GM20431 (cell line): ENCODE results near the gene KDM4C.

ENCODE experiments used
- in situ Hi-C: fragments of 300-500 bp; cut with MseI, MboI; formaldehyde crosslinking; loops from one replicate; pipeline ENCODE4 v1.15.0; 2020; ENCODE audit warnings: low sequenced_read_pairs; ENCODE audit not compliant: unreplicated experiment

KDM4C gene

DNA sequence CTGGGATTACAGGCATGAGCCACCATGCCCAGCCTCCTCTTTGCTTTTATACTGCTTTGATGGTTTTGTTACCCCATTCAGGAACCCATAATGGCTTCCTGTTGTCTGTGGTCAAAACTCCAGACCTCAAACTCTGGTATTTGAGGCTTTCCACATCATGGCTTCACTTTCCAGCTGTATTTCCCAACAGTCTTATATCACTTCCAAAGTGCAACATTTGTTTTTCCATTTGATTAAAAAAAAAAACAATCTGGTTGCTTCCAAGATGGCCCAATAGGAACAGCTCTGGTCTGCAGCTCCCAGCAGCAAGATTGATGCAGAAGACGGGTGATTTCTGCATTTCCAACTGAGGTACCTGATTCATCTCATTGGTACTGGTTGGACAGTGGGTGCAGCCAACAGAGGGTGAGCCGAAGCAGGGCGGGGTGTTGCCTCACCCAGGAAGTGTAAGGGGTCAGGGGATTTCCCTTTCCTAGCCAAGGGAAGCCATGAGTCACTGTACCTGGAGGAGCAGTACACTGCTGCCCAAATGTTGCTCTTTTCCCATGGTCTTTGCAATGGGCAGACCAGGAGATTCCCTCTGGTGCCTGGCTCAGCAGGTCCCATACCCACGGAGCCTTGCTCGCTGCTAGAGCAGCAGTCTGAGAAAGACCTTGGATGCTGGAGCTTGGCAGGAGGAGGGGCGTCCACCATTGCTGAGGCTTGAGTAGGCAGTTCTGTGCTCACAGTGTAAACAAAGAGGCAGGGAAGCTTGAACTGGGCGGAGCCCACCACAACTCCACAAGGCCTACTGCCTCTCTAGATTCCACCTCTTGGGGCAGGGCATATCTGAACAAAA is 458.4 kb downstream of the KDM4C start:
- in situ Hi-C loops = no loop called here

- in situ Hi-C loops = no loop called here
Observed at GRCh38 chr9:7223981-7224380, 466.2 kb downstream of the KDM4C start.
